ENCODE data around the gene TMED4.

DNA sequence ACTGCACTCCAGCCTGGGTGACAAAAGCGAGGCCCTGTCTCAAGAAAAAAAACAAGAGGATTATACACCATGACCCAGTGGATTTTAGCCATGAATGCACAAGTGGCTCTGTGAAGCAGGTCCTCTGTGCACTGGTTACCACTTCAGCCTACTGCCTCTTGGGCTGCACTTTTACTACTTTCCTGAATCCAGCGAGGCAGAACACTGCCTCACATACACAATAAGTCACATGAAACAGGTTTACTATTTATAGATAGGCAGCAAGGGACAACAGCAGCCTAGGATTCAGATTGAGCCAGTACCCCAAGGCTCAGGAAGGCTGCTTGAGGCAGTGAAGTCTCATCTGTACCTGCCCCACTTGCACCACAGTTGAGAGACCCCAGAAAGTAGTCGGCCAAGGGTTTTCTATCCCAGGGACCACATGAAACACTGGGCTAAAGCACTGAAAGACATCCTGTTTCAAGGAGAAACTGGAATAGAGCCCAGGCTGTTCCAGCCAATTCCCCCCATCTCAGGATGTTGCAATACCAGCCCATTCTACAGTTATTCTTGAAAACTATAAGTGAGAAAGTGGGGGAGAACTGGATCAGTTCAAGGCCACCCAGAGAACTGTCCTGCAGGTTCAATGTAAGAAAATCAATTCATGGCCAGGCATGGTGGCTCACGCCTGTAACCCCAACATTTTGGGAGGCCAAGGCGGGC lies 14.1 kb upstream of the TMED4 start:
- TF ChIP-seq NFIC (IDR thresholded peaks at IDR 0.05; ENCODE audit: low read depth, low read length) = no peak
- TF ChIP-seq ATF7 (IDR thresholded peaks at IDR 0.05; ENCODE audit: low read depth) = no peak
- no peak for TF ChIP-seq TARDBP (IDR thresholded peaks at IDR 0.05; ENCODE audit: borderline replicate concordance)
- TF ChIP-seq ASH2L (IDR thresholded peaks at IDR 0.05; ENCODE audit: borderline replicate concordance, low read depth) = no peak
- no peak for TF ChIP-seq CTCF (IDR thresholded peaks at IDR 0.05 in 2 of 3, conservative IDR thresholded peaks at IDR 0.05 in 1 of 3; ENCODE audit: control insufficient read depth in 2 of 3, extremely low read depth in 1 of 3, insufficient read depth in 1 of 3, low read depth in 3 of 3, low read length in 3 of 3)
